Loucy (cell line): ENCODE data around the gene DZIP1L.

Experiments
- H2AFZ ChIP-seq: fragments of 200-600 bp; sonication (generic); 2 replicates; pipeline ENCODE4 v1.6.0; 2016; ENCODE audit warnings: antibody characterized with exemption, mild to moderate bottlenecking, low read length, moderate library complexity
- H3F3A ChIP-seq: fragments of 200-600 bp; 2 replicates; pipeline ENCODE4 v1.6.0; 2016; ENCODE audit warnings: antibody characterized with exemption, low read depth, mild to moderate bottlenecking
- H3K27me3 ChIP-seq: fragments of 200-600 bp; sonication (generic); 2 replicates; pipeline ENCODE4 v1.6.1; 2014; ENCODE audit warnings: low read length, mild to moderate bottlenecking; ENCODE audit not compliant: insufficient read depth, poor library complexity, severe bottlenecking
- H3K36me3 ChIP-seq: fragments of 200-600 bp; sonication (generic); 2 replicates; pipeline ENCODE4 v1.6.1; 2016; ENCODE audit warnings: low read length; ENCODE audit not compliant: insufficient read depth
- H3K4me1 ChIP-seq: fragments of 200-600 bp; sonication (generic); 2 replicates; pipeline ENCODE4 v1.5.1; 2014; ENCODE audit warnings: low read length, mild to moderate bottlenecking; ENCODE audit not compliant: insufficient read depth, poor library complexity, severe bottlenecking
- H3K4me2 ChIP-seq: fragments of 200-600 bp; sonication (generic); 2 replicates; pipeline ENCODE4 v1.6.0; 2014; ENCODE audit warnings: antibody characterized with exemption, low read length, low read depth, mild to moderate bottlenecking; ENCODE audit not compliant: poor library complexity, severe bottlenecking
- H3K4me3 ChIP-seq: fragments of 200-600 bp; sonication (generic); 2 replicates; pipeline ENCODE4 v1.5.1; 2014; ENCODE audit warnings: low read length, mild to moderate bottlenecking, mixed read lengths; ENCODE audit not compliant: poor library complexity, severe bottlenecking
- H3K79me2 ChIP-seq: fragments of 200-600 bp; sonication (generic); 2 replicates; pipeline ENCODE4 v1.6.1; 2014; ENCODE audit warnings: low read length; ENCODE audit not compliant: insufficient read depth
- H3K9ac ChIP-seq: fragments of 200-600 bp; sonication (generic); 2 replicates; pipeline ENCODE4 v1.6.0; 2014; ENCODE audit warnings: mild to moderate bottlenecking, low read depth, low read length, moderate library complexity; ENCODE audit not compliant: poor library complexity, severe bottlenecking
- H3K9me2 ChIP-seq: fragments of 200-600 bp; sonication (generic); replicated peaks from 2 replicates; pipeline ENCODE4 v1.6.1; 2016; ENCODE audit warnings: low read depth, low read length, mixed read lengths
- H3K9me3 ChIP-seq: fragments of 200-600 bp; sonication (generic); 2 replicates; pipeline ENCODE4 v1.6.1; 2014; ENCODE audit warnings: mild to moderate bottlenecking, antibody characterized with exemption, low read length, low read depth; ENCODE audit not compliant: insufficient read depth
- H4K20me1 ChIP-seq: fragments of 200-600 bp; sonication (generic); 2 replicates; pipeline ENCODE4 v1.6.0; 2014; ENCODE audit warnings: antibody characterized with exemption, low read length, mild to moderate bottlenecking; ENCODE audit not compliant: insufficient read depth, poor library complexity, severe bottlenecking
- EZH2phosphoT487 ChIP-seq: fragments of 200-600 bp; IDR thresholded peaks from 2 replicates; pipeline ENCODE4 v1.6.1; 2018; ENCODE audit warnings: antibody characterized with exemption, mild to moderate bottlenecking, moderate library complexity, borderline replicate concordance
- TF ChIP-seq, protein P1 (sequence below): fragments of 200-600 bp; sonication (generic); conservative IDR thresholded peaks from 2 replicates; pipeline ENCODE4 v1.5.1; 2014; ENCODE audit warnings: mild to moderate bottlenecking, antibody characterized with exemption, low read length

DZIP1L gene

DNA sequence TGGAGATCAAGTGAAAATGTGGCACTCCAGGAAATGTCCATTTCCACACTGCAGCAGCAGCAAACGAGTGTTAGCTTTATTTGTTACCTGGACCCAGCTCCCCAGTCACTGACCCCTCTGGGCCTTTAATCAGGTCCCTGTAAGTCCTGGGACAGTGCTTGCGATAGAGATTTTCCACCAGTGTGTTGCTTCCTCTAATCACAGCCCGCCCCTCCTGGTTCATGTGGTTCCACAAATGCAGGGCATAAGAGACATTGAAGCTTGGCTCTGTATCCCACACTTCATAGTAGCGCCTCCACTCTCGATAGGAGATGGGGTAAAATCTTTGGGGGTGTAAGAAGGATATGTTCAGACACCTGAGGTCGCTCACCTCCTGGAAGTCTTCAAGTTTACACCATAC lies 8.8 kb upstream of the DZIP1L start:
- H3K9ac ChIP-seq = no peak overlapping the region
- TF ChIP-seq EZH2phosphoT487 = no peak
- TF ChIP-seq, protein P1, sequence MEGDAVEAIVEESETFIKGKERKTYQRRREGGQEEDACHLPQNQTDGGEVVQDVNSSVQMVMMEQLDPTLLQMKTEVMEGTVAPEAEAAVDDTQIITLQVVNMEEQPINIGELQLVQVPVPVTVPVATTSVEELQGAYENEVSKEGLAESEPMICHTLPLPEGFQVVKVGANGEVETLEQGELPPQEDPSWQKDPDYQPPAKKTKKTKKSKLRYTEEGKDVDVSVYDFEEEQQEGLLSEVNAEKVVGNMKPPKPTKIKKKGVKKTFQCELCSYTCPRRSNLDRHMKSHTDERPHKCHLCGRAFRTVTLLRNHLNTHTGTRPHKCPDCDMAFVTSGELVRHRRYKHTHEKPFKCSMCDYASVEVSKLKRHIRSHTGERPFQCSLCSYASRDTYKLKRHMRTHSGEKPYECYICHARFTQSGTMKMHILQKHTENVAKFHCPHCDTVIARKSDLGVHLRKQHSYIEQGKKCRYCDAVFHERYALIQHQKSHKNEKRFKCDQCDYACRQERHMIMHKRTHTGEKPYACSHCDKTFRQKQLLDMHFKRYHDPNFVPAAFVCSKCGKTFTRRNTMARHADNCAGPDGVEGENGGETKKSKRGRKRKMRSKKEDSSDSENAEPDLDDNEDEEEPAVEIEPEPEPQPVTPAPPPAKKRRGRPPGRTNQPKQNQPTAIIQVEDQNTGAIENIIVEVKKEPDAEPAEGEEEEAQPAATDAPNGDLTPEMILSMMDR = no peak
- no peaks in the 10 kb centered on the region for H3K27me3 ChIP-seq
- H4K20me1 ChIP-seq = no peaks in the 10 kb centered on the region
- H3K36me3 ChIP-seq = no peaks in the 10 kb centered on the region
- H3K9me3 ChIP-seq = peaks cover 5% of the 10 kb centered on the region; the same call in 1 of the 2 replicates
- no peaks in the 10 kb centered on the region; the same call in 1 of the 2 replicates for H3F3A ChIP-seq
- H3K4me2 ChIP-seq = no peak overlapping the region
- H3K4me1 ChIP-seq = peaks cover 5% of the 10 kb centered on the region
- no peaks in the 10 kb centered on the region for H3K9me2 ChIP-seq
- no peak overlapping the region for H3K4me3 ChIP-seq
- no peaks in the 10 kb centered on the region for H3K79me2 ChIP-seq
- H2AFZ ChIP-seq = no peak overlapping the region

DNA sequence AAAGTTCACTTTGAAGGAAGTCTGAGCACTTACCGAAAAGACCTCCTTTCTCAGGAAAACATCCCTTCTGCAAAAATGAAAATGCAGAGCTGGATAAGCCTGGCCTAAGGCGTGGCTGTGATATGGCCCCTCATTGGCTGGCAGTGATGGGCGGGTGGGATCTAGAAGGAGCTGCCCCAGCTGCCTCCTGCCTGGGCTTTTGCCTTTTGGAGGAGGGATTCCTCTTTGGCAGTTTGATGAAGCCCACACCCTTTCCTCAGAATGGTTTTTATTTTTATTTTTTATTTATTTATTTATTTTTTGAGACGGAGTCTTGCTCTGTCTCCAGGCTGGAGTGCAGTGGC lies 4.0 kb upstream of the DZIP1L start:
- peaks cover 4% of the 10 kb centered on the region for H3K4me1 ChIP-seq
- H3K4me2 ChIP-seq = peak overlapping the region; percentile 62
- no peaks in the 10 kb centered on the region for H3K27me3 ChIP-seq
- H3K9me2 ChIP-seq = no peaks in the 10 kb centered on the region
- H3K36me3 ChIP-seq = no peaks in the 10 kb centered on the region
- 0 out of 2 replicates have a peak, but pooled peaks cover 3% of the 10 kb centered on the region for H3K79me2 ChIP-seq
- no peaks in the 10 kb centered on the region; the same call in 1 of the 2 replicates for H3F3A ChIP-seq
- no peak overlapping the region for H3K9ac ChIP-seq
- peak overlapping the region; percentile 54 for H3K4me3 ChIP-seq
- peaks cover 5% of the 10 kb centered on the region; the same call in 1 of the 2 replicates for H3K9me3 ChIP-seq
- H4K20me1 ChIP-seq = no peaks in the 10 kb centered on the region
- peak overlapping the region; percentile 74 for H2AFZ ChIP-seq
- TF ChIP-seq, protein P1 = no peak
- TF ChIP-seq EZH2phosphoT487 = no peak

DNA sequence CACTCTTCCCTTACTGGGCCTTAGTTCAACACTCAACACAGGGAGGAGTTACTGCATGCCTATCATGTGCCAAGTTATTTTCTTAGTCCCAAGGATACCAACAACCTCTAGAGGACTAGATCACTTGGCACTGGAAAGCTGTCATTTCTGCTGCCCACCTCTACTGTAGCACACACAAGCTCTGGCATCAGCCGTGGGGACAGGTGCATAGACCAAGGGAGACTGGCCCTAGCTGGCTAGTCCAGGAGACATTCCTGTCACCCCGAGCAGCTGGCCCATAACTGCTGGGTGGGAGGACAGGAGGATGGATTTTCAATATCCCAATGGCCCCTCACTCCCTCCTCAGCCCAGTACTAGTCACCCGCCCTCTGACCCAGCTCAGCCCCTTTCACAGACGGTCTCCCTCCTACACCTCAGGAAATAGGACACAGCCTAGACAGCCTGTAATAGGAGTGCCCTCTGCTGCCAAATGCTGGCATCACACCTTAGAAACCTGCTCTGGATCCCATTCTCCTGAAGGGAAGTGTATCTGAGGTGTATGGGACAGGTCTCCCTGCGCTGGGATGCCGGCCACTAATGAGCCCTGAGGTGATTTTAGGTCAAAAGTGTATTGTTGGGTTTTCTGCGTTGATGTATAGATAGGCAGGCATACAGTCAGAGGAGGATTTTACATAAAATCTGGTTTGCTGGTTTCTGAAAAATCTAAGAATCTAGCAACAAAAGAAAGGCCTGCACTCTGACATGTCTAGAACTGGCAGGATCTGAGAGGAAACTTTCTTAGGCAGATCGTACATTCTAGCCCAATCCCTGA lies 3.4 kb upstream of the DZIP1L start:
- no peaks in the 10 kb centered on the region; the same call in 1 of the 2 replicates for H3F3A ChIP-seq
- H3K79me2 ChIP-seq = 0 out of 2 replicates have a peak, but pooled peaks cover 3% of the 10 kb centered on the region
- TF ChIP-seq, protein P1 = peak; percentile 97
- no peak for TF ChIP-seq EZH2phosphoT487
- no peaks in the 10 kb centered on the region for H3K9me2 ChIP-seq
- no peaks in the 10 kb centered on the region for H3K36me3 ChIP-seq
- H3K9me3 ChIP-seq = peaks cover 5% of the 10 kb centered on the region; the same call in 1 of the 2 replicates
- peak overlapping the region; percentile 74 for H2AFZ ChIP-seq
- no peak overlapping the region for H3K9ac ChIP-seq
- peak overlapping the region; percentile 54 for H3K4me3 ChIP-seq
- H3K27me3 ChIP-seq = no peaks in the 10 kb centered on the region
- no peaks in the 10 kb centered on the region for H4K20me1 ChIP-seq
- peaks cover 7% of the 10 kb centered on the region for H3K4me1 ChIP-seq
- peak overlapping the region; percentile 62 for H3K4me2 ChIP-seq
